DND-41 (cell line): ENCODE results near the gene WIPI1.

Experiments used
- EZH2 ChIP-seq: IDR thresholded peaks from 3 replicates; pipeline ENCODE4 v1.6.1; 2012; ENCODE audit warnings: borderline replicate concordance, low read depth, mild to moderate bottlenecking, moderate library complexity, low read length, inconsistent platforms; ENCODE audit not compliant: severe bottlenecking
- TF ChIP-seq, protein P1 (sequence below): IDR thresholded peaks from 2 replicates; pipeline ENCODE4 v1.5.1; 2012; ENCODE audit warnings: borderline replicate concordance, low read length, moderate library complexity, mild to moderate bottlenecking; ENCODE audit not compliant: poor library complexity, severe bottlenecking; ENCODE audit errors: extremely low read depth

DNA sequence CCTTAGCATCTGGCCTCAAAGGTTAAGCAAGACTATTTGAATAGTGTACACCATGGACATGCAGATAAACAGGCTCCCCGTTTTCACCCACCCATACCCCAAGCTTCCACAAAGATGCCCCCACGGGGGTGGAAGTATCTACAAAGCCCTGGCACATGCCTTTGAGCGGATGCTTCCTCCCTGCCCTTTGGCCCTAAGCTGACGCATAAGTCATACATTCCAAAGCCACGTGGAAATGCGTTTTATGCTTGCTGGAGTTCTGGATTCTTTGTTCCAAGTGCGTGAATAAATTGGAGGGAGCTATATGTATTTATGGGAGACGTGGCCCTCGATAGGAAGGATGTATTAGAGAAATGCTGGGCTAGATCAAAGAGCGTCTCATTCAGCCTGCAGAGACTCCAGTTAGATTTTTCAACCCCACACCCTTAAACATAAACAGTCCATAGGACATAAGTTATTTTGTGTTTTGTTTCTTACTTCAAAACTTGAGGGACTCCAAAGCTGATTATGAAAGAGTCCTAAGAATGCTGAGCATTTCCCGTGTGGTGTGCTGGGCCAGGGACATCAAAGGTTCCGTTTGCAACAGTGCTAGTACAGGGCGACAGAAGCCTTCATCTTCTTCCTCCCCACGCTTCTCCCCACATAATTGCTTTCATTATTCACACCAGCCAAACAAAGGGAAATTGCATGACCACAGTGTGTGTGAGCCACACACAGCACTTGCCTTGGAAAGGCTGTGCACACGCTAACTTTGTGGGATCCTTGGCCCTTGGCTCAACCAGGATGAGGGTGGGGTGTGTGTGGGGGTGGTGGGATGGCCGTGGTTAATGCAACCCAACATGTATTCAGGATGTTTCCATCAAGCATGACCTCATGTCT is 73.6 kb downstream of the WIPI1 start:
- TF ChIP-seq, protein P1, sequence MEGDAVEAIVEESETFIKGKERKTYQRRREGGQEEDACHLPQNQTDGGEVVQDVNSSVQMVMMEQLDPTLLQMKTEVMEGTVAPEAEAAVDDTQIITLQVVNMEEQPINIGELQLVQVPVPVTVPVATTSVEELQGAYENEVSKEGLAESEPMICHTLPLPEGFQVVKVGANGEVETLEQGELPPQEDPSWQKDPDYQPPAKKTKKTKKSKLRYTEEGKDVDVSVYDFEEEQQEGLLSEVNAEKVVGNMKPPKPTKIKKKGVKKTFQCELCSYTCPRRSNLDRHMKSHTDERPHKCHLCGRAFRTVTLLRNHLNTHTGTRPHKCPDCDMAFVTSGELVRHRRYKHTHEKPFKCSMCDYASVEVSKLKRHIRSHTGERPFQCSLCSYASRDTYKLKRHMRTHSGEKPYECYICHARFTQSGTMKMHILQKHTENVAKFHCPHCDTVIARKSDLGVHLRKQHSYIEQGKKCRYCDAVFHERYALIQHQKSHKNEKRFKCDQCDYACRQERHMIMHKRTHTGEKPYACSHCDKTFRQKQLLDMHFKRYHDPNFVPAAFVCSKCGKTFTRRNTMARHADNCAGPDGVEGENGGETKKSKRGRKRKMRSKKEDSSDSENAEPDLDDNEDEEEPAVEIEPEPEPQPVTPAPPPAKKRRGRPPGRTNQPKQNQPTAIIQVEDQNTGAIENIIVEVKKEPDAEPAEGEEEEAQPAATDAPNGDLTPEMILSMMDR: no peak
- no peak for TF ChIP-seq EZH2
